Activated naive CD8-positive, alpha-beta T cell treated with anti-CD3 and anti-CD28 coated beads, Interleukin-2, amount 10 ng/mL, durations not matched to agents 7 days and 5 days (primary cell): ENCODE results near the gene AP3M1. TPM values are rescaled to one million over a fixed set of nuclear protein-coding genes. Genes with fewer than 3 reads are reported as not detected.
"Not testable (repeated sequence)": the region's sequence is repeated elsewhere in the genome, so short reads cannot be mapped to it uniquely, and the experiment has no call there.

Experiments
- ATAC-seq: fragments of 150-1000 bp; cut with Tn5 transposase; one replicate; pipeline ENCODE4 v1.10.0; 2021; ENCODE audit warnings: low read depth, moderate library complexity
- POLR2A ChIA-PET: fragments of 350-600 bp; sonication (Branson Sonifier 250); formaldehyde crosslinking; loops from one replicate; lab custom pipeline; 2021; ENCODE audit warnings: antibody characterized with exemption; lab: Charles Lee
- DNase-seq: peaks from one replicate; pipeline ENCODE4 v3.0.0; 2021
- H3K27ac Mint-ChIP-seq: one replicate; pipeline ENCODE4 v1.8.0; 2022; ENCODE audit warnings: mild to moderate bottlenecking, mixed read lengths
- H3K27me3 Mint-ChIP-seq: one replicate; pipeline ENCODE4 v1.8.0; 2022; ENCODE audit warnings: mild to moderate bottlenecking, moderate library complexity, mixed read lengths
- H3K36me3 Mint-ChIP-seq: one replicate; pipeline ENCODE4 v1.8.0; 2021; ENCODE audit warnings: mild to moderate bottlenecking, mixed read lengths
- H3K4me1 Mint-ChIP-seq: one replicate; pipeline ENCODE4 v1.8.0; 2021; ENCODE audit warnings: mixed read lengths
- H3K4me3 Mint-ChIP-seq: one replicate; pipeline ENCODE4 v1.8.0; 2022; ENCODE audit warnings: mild to moderate bottlenecking, moderate library complexity, mixed read lengths
- H3K9me3 Mint-ChIP-seq: one replicate; pipeline ENCODE4 v1.8.0; 2021; ENCODE audit warnings: mixed read lengths
- total RNA-seq, 2 experiments: library from RNA; stranded (reverse); gene quantifications; one replicate each; pipeline ENCODE4 v1.2.3, GENCODE V29; 2021

Gene AP3M1
- total RNA-seq, 2 experiments from 2014 or later, result 43.5 to 45.4 TPM

GRCh38 chr10:74151879-74152722 lies 1.5 kb upstream of the AP3M1 start:
- H3K27ac Mint-ChIP-seq, result no peak overlapping the region
- H3K4me3 Mint-ChIP-seq, result no peak overlapping the region
- H3K4me1 Mint-ChIP-seq, result peaks cover 19% of the 10 kb centered on the region
- no peaks in the 10 kb centered on the region for H3K27me3 Mint-ChIP-seq
- no peaks in the 10 kb centered on the region for H3K9me3 Mint-ChIP-seq
- ATAC-seq (no peak), DNase-seq (no peak)
- H3K36me3 Mint-ChIP-seq, result peaks cover 5% of the 10 kb centered on the region
- POLR2A ChIA-PET, result interaction anchor here (1.2 to 1.6 kb wide), 4 partner anchors 17 to 38 kb away, joined by 3 to 9 read pairs (median 6); no protein-coding TSS in a partner anchor

GRCh38 chr10:74150990-74151878 lies 606 bp upstream of the AP3M1 start, which contains the start of gene ADK:
TSS of gene ADK (plus strand) at chr10:74151221. CDS start at chr10:74151279, 58 bp downstream.
- peaks cover 17% of the 10 kb centered on the region for H3K4me1 Mint-ChIP-seq
- ATAC-seq, result peak; percentile 91
- DNase-seq, result peak; percentile 98
- H3K36me3 Mint-ChIP-seq, result peaks cover 9% of the 10 kb centered on the region
- no peak within 1 kb of the TSS for H3K27ac Mint-ChIP-seq
- POLR2A ChIA-PET, result interaction anchor here (0.6 to 1.6 kb wide), 8 partner anchors 18 to 961 kb away, joined by 3 to 9 read pairs (median 3); partner anchors contain the start of gene SAMD8
- no peak within 1 kb of the TSS for H3K4me3 Mint-ChIP-seq
- no peaks in the 10 kb centered on the region for H3K27me3 Mint-ChIP-seq
- no peaks in the 10 kb centered on the region for H3K9me3 Mint-ChIP-seq

- peaks cover 15% of the 10 kb centered on the region for H3K36me3 Mint-ChIP-seq
- POLR2A ChIA-PET, result interaction anchor here (0.7 kb wide), 1 partner anchor 91 kb away, joined by 3 read pairs; no protein-coding TSS in a partner anchor
- ATAC-seq, H3K27ac Mint-ChIP-seq, H3K9me3 Mint-ChIP-seq, H3K27me3 Mint-ChIP-seq, DNase-seq, H3K4me3 Mint-ChIP-seq: not testable (repeated sequence)
- H3K4me1 Mint-ChIP-seq, result peaks cover 13% of the 10 kb centered on the region
Observed at GRCh38 chr10:74146980-74147379, 3.6 kb downstream of the AP3M1 start.

GRCh38 chr10:74145133-74145532 lies 5.5 kb downstream of the AP3M1 start:
- H3K36me3 Mint-ChIP-seq, result peaks cover 16% of the 10 kb centered on the region
- H3K4me1 Mint-ChIP-seq, result peaks cover 15% of the 10 kb centered on the region
- no peak overlapping the region for H3K4me3 Mint-ChIP-seq
- no peak for DNase-seq
- no peaks in the 10 kb centered on the region for H3K9me3 Mint-ChIP-seq
- no peak overlapping the region for H3K27ac Mint-ChIP-seq
- ATAC-seq, result no peak
- H3K27me3 Mint-ChIP-seq, result no peaks in the 10 kb centered on the region
- POLR2A ChIA-PET, result interaction anchor here (0.8 kb wide), 1 partner anchor 61 kb away, joined by 3 read pairs; no protein-coding TSS in a partner anchor

- H3K27me3 Mint-ChIP-seq, result no peaks in the 10 kb centered on the region
- peaks cover 20% of the 10 kb centered on the region for H3K36me3 Mint-ChIP-seq
- peaks cover 6% of the 10 kb centered on the region for H3K4me1 Mint-ChIP-seq
- no peak overlapping the region for H3K4me3 Mint-ChIP-seq
- H3K9me3 Mint-ChIP-seq, result no peaks in the 10 kb centered on the region
- no peak for ATAC-seq
- no peak overlapping the region for H3K27ac Mint-ChIP-seq
- POLR2A ChIA-PET, result no interaction called here
- DNase-seq, result no peak
Observed at GRCh38 chr10:74140553-74140952, 10.1 kb downstream of the AP3M1 start.

GRCh38 chr10:74139981-74140380 lies 10.6 kb downstream of the AP3M1 start:
- no peak for DNase-seq
- no peak for ATAC-seq
- Mint-ChIP-seq H3K27ac (no peak overlapping the region), H3K27me3 (no peaks in the 10 kb centered on the region), H3K4me1 (peaks cover 6% of the 10 kb centered on the region), H3K4me3 (no peak overlapping the region), H3K9me3 (no peaks in the 10 kb centered on the region), H3K36me3 (peaks cover 18% of the 10 kb centered on the region)
- POLR2A ChIA-PET, result interaction anchor here (0.7 to 1.1 kb wide), 2 partner anchors 29 to 686 kb away, joined by 3 to 6 read pairs; no protein-coding TSS in a partner anchor

GRCh38 chr10:74138596-74138995 lies 12.0 kb downstream of the AP3M1 start:
- not testable (repeated sequence) for DNase-seq, ATAC-seq, H3K27me3 Mint-ChIP-seq, H3K4me3 Mint-ChIP-seq, H3K9me3 Mint-ChIP-seq, H3K27ac Mint-ChIP-seq, H3K4me1 Mint-ChIP-seq
- peaks cover 24% of the 10 kb centered on the region for H3K36me3 Mint-ChIP-seq
- POLR2A ChIA-PET, result interaction anchor here (1.1 kb wide), 1 partner anchor 12 kb away, joined by 3 read pairs; no protein-coding TSS in a partner anchor

- Mint-ChIP-seq H3K27ac (no peak overlapping the region), H3K27me3 (no peaks in the 10 kb centered on the region), H3K4me3 (no peak overlapping the region), H3K36me3 (peaks cover 26% of the 10 kb centered on the region), H3K9me3 (no peaks in the 10 kb centered on the region), H3K4me1 (peaks cover 6% of the 10 kb centered on the region)
- ATAC-seq (no peak), DNase-seq (no peak)
- POLR2A ChIA-PET, result interaction anchor here (1.1 kb wide), 1 partner anchor 12 kb away, joined by 3 read pairs; no protein-coding TSS in a partner anchor
Observed at GRCh38 chr10:74137992-74138391, 12.6 kb downstream of the AP3M1 start.

- Mint-ChIP-seq H3K27me3 (no peaks in the 10 kb centered on the region), H3K27ac (no peak overlapping the region), H3K4me1 (peaks cover 3% of the 10 kb centered on the region), H3K4me3 (no peak overlapping the region), H3K36me3 (peaks cover 32% of the 10 kb centered on the region), H3K9me3 (no peaks in the 10 kb centered on the region)
- DNase-seq, result no peak
- no peak for ATAC-seq
- POLR2A ChIA-PET, result no interaction called here
Observed at GRCh38 chr10:74135452-74135851, 15.2 kb downstream of the AP3M1 start.

GRCh38 chr10:74133923-74134820 lies 16.5 kb downstream of the AP3M1 start:
- peaks cover 34% of the 10 kb centered on the region for H3K36me3 Mint-ChIP-seq
- DNase-seq (no peak), ATAC-seq (no peak)
- H3K4me3 Mint-ChIP-seq, result no peak overlapping the region
- H3K9me3 Mint-ChIP-seq, result no peaks in the 10 kb centered on the region
- H3K27me3 Mint-ChIP-seq, result no peaks in the 10 kb centered on the region
- POLR2A ChIA-PET, result no interaction called here
- peaks cover 3% of the 10 kb centered on the region for H3K4me1 Mint-ChIP-seq
- H3K27ac Mint-ChIP-seq, result no peak overlapping the region

GRCh38 chr10:74123081-74123480 lies 27.5 kb downstream of the AP3M1 start:
- Mint-ChIP-seq H3K27ac (no peak overlapping the region), H3K36me3 (peaks cover 22% of the 10 kb centered on the region), H3K9me3 (no peaks in the 10 kb centered on the region), H3K27me3 (no peaks in the 10 kb centered on the region), H3K4me3 (no peak overlapping the region), H3K4me1 (peaks cover 5% of the 10 kb centered on the region)
- no peak for ATAC-seq
- DNase-seq, result no peak
- POLR2A ChIA-PET, result interaction anchor here (0.7 kb wide), 1 partner anchor 79 kb away, joined by 3 read pairs; no protein-coding TSS in a partner anchor

GRCh38 chr10:74122060-74122459 lies 28.6 kb downstream of the AP3M1 start:
- DNase-seq (no peak), ATAC-seq (no peak)
- peaks cover 25% of the 10 kb centered on the region for H3K36me3 Mint-ChIP-seq
- no peak overlapping the region for H3K4me3 Mint-ChIP-seq
- H3K27me3 Mint-ChIP-seq, result no peaks in the 10 kb centered on the region
- peaks cover 5% of the 10 kb centered on the region for H3K4me1 Mint-ChIP-seq
- POLR2A ChIA-PET, result no interaction called here
- no peaks in the 10 kb centered on the region for H3K9me3 Mint-ChIP-seq
- H3K27ac Mint-ChIP-seq, result no peak overlapping the region
